Tibial artery (tissue), 4 donors: ENCODE data around the gene GYS2.

Source experiments
- DNase-seq, 2 donors: peaks; one replicate each; pipeline ENCODE4 v3.0.0-alpha.2; 2019
- H3K27ac ChIP-seq, 2 donors: fragments of 200-600 bp; sonication (generic) in 1 of 2; 1 replicate in 1 of 2; 2 replicates in 1 of 2; pipeline ENCODE4 v1.5.1; 2018 to 2019; ENCODE audit warnings: mild to moderate bottlenecking in 1 of 2
- H3K27me3 ChIP-seq, 2 donors: fragments of 200-600 bp; sonication (generic) in 1 of 2; one replicate each; pipeline versions ENCODE4 v1.5.1 to v1.6.0; 2016 to 2019
- H3K36me3 ChIP-seq, 3 donors: fragments of 200-600 bp; sonication (generic) in 2 of 3; one replicate each; pipeline ENCODE4 v1.5.1; 2016 to 2019; ENCODE audit warnings: mild to moderate bottlenecking in 2 of 3
- H3K4me1 ChIP-seq, 4 donors: fragments of 200-600 bp; sonication (generic) in 2 of 4; 1 replicate in 3 of 4; 2 replicates in 1 of 4; pipeline ENCODE4 v1.5.1; 2016 to 2019
- H3K4me3 ChIP-seq, 2 donors: fragments of 200-600 bp; sonication (generic) in 1 of 2; 1 replicate in 1 of 2; 2 replicates in 1 of 2; pipeline ENCODE4 v1.5.1; 2018 to 2019; ENCODE audit warnings: mild to moderate bottlenecking in 2 of 2
- H3K9me3 ChIP-seq, 3 donors: fragments of 200-600 bp; sonication (generic) in 1 of 3; one replicate each; pipeline ENCODE4 v1.5.1; 2016 to 2019
- intact Hi-C: fragments of 100-400 bp; cut with DNase I; formaldehyde crosslinking; loops from one replicate; pipeline ENCODE4 v1.15.0; 2023; ENCODE audit warnings: low total_unique reads
- TF ChIP-seq, protein P1 (sequence below), 2 experiments: fragments of 200-600 bp in 1 of 2; fragments of 450-650 bp in 1 of 2; IDR thresholded peaks; one replicate each; pipeline ENCODE4 v1.5.1; 2017 to 2019; ENCODE audit warnings: antibody characterized with exemption in 2 of 2, mild to moderate bottlenecking in 1 of 2, moderate library complexity in 1 of 2

GYS2 gene

DNA sequence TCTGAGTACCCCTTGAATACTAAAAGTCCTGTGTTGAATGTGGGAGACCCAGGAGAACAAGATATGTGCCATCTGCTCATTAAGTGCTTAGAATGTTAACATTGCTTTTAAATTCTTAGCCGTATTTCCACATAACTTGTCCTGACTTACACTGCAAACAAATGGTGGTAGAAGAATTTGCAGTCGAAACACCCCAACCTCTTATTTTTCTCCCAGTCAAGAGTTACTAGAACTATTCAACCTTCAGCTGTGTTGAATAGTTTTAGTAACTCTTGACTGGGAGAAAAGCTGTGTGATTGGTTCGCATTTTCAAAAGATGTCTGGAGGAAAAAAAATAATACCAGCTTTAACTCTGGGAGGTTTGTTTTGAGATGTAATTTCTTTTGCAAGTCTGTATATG is 86.2 kb downstream of the GYS2 start:
- peaks cover 19 to 31% (median 25%) of the 10 kb centered on the region in 3 donors for H3K36me3 ChIP-seq
- no peaks in the 10 kb centered on the region for H3K27me3 ChIP-seq
- intact Hi-C loops, result no loop called here
- H3K4me3 ChIP-seq, result no peak overlapping the region
- no peak for DNase-seq
- TF ChIP-seq, protein P1, sequence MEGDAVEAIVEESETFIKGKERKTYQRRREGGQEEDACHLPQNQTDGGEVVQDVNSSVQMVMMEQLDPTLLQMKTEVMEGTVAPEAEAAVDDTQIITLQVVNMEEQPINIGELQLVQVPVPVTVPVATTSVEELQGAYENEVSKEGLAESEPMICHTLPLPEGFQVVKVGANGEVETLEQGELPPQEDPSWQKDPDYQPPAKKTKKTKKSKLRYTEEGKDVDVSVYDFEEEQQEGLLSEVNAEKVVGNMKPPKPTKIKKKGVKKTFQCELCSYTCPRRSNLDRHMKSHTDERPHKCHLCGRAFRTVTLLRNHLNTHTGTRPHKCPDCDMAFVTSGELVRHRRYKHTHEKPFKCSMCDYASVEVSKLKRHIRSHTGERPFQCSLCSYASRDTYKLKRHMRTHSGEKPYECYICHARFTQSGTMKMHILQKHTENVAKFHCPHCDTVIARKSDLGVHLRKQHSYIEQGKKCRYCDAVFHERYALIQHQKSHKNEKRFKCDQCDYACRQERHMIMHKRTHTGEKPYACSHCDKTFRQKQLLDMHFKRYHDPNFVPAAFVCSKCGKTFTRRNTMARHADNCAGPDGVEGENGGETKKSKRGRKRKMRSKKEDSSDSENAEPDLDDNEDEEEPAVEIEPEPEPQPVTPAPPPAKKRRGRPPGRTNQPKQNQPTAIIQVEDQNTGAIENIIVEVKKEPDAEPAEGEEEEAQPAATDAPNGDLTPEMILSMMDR (IDR thresholded peaks at IDR 0.05), result no peak
- H3K4me1 ChIP-seq, result no peaks in the 10 kb centered on the region
- no peaks in the 10 kb centered on the region for H3K9me3 ChIP-seq
- H3K27ac ChIP-seq, result no peak overlapping the region

DNA sequence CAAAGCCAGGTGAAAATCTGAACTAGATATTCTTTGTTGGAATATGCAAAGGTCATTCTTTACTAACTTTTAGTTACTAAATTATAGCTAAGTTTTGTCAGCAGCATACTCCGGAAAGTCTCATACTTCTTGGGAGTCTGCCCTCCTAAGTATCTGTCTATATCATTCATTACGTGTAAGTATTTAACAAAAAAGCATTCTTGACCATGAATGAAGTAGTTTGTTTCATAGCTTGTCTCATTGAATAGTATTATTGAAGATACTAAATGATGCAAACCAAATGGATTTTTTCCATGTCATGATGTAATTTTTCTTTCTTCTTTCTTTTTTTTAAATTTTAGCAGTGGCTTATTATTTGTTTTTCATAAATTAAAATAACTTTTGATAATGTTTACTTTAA is 88.4 kb downstream of the GYS2 start:
- Histone ChIP-seq H3K27ac (no peak overlapping the region), H3K36me3 (peaks cover 28 to 42% (median 31%) of the 10 kb centered on the region in 3 donors), H3K9me3 (no peaks in the 10 kb centered on the region), H3K4me3 (no peak overlapping the region), H3K4me1 (no peaks in the 10 kb centered on the region), H3K27me3 (no peaks in the 10 kb centered on the region)
- no peak for DNase-seq
- TF ChIP-seq, protein P1 (IDR thresholded peaks at IDR 0.05), result no peak
- intact Hi-C loops, result no loop called here

DNA sequence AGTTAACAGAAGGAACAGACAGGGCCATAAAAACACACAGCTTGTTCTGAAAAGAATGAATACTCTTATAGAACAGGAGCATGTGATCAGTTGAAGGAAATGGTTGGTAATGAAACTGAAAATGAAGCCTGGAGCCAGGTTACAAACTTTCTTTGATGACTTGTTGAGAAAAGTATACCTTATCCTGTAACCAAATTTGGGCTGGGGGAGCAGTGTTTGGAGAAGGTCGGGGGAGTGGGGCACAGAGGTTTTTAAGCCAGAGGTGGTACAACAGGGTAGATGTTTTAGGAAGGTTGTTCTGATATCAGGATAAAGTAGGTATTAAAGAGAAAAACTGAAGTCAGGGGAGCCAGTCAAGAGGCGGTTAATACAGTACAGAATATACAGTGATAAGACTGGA is 94.9 kb downstream of the GYS2 start:
- TF ChIP-seq, protein P1 (IDR thresholded peaks at IDR 0.05), result no peak
- Histone ChIP-seq H3K4me3 (no peak overlapping the region), H3K36me3 (peaks cover 33 to 52% (median 34%) of the 10 kb centered on the region in 3 donors), H3K4me1 (peaks cover 0 to 4% (median 0%) of the 10 kb centered on the region in 4 donors), H3K27ac (no peak overlapping the region), H3K27me3 (no peaks in the 10 kb centered on the region), H3K9me3 (no peaks in the 10 kb centered on the region)
- intact Hi-C loops, result no loop called here
- no peak for DNase-seq

DNA sequence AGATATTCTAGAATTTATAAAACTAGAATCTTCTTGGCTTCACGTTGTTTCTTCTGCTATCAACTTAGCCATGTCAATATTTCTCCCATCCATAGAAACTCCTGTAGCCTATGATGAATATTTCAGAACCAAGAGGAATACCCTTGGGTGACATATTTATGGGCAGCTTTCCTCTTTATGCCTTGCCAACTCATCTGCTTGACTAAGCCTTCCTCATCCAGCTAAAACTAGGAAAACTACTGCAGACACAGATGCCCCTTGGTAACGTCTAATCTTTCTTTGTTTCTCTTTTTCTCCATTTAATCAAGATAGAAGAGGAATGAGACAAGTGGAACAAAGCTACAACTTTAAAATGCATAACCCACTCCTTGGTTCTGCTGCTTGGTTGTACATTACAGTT is 96.8 kb downstream of the GYS2 start:
- no peak for DNase-seq

DNA sequence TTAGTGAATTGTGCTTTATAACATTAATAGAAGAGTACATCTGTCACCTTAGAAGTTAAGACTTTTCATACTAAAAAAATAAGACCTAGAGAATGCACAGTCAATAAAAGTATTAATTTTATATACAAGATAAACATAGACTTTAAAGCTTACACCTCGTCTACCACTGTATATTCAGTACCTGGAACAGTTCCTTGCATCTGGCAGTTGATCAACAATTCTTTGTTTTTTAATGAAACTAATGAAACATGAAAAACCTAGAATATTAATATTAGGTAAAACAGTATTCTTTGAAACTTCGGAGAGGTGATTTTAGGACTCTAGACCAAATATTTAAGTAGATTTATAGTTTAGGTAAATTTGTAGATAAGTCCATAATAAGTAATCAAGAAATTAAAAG is 98.8 kb downstream of the GYS2 start:
- TF ChIP-seq, protein P1 (IDR thresholded peaks at IDR 0.05), result no peak
- intact Hi-C loops, result no loop called here
- Histone ChIP-seq H3K4me1 (peaks cover 0 to 24% (median 18%) of the 10 kb centered on the region in 4 donors), H3K9me3 (no peaks in the 10 kb centered on the region), H3K36me3 (peaks cover 10 to 23% (median 18%) of the 10 kb centered on the region in 3 donors), H3K27me3 (no peaks in the 10 kb centered on the region), H3K4me3 (no peak overlapping the region), H3K27ac (no peak overlapping the region)
- DNase-seq, result no peak

More for the DNA sequence above, 96.8 kb downstream of the GYS2 start:
- H3K9me3 ChIP-seq, result no peaks in the 10 kb centered on the region
- H3K27ac ChIP-seq, result no peak overlapping the region
- H3K4me1 ChIP-seq, result peaks cover 0 to 19% (median 13%) of the 10 kb centered on the region in 4 donors
- intact Hi-C loops, result no loop called here
- TF ChIP-seq, protein P1 (IDR thresholded peaks at IDR 0.05), result no peak
- H3K4me3 ChIP-seq, result no peak overlapping the region
- no peaks in the 10 kb centered on the region for H3K27me3 ChIP-seq
- H3K36me3 ChIP-seq, result peaks cover 19 to 33% (median 20%) of the 10 kb centered on the region in 3 donors

DNA sequence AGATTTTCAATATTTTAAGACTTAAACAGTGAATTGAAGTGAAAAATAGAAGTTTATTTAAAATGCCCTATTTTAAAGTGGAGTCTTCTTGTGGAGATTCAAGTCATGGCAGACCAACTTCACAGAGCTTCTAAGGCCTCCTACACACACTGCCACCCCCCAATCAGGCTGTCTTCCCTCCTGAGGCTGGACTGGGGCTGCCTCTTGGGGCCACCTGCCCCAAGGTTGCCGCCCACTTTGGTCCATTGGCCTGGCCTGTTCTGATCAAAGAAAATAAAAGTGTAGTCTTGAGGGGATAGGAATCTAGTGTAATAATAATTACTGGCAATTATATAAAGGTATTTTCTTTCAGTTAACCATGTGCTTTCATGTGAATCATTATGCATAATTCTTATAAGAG is 101.8 kb downstream of the GYS2 start:
- intact Hi-C loops, result loop anchor here (5.0 kb wide), 2 partner anchors 159 to 179 kb away; no protein-coding TSS in a partner anchor
- H3K27ac ChIP-seq, result peak overlapping the region in 1 of 2 donors; percentile 91
- no peak for DNase-seq
- no peaks in the 10 kb centered on the region for H3K9me3 ChIP-seq
- TF ChIP-seq, protein P1 (IDR thresholded peaks at IDR 0.05), result no peak
- no peaks in the 10 kb centered on the region for H3K27me3 ChIP-seq
- peaks cover 3 to 10% (median 5%) of the 10 kb centered on the region in 3 donors for H3K36me3 ChIP-seq
- H3K4me3 ChIP-seq, result peak overlapping the region; percentile 80 to 93
- peaks cover 0 to 40% (median 27%) of the 10 kb centered on the region in 4 donors for H3K4me1 ChIP-seq
